Inferior parietal cortex (tissue), 1 donor: ENCODE data around the gene ANKRD33B.
"Not testable (repeated sequence)": the region's sequence is repeated elsewhere in the genome, so short reads cannot be mapped to it uniquely, and the experiment has no call there.

Experiments used
- DNase-seq: peaks from one replicate; pipeline ENCODE4 v3.0.0-alpha.2; 2016; ENCODE audit errors: extremely low spot score

Gene ANKRD33B

GRCh38 chr5:10537624-10538023 lies 26.2 kb upstream of the ANKRD33B start:
- no peak for DNase-seq

- DNase-seq = no peak
Observed at GRCh38 chr5:10538103-10538788, 25.6 kb upstream of the ANKRD33B start.

GRCh38 chr5:10538789-10539686 lies 24.8 kb upstream of the ANKRD33B start:
- no peak for DNase-seq

GRCh38 chr5:10539687-10539998 lies 24.2 kb upstream of the ANKRD33B start:
- DNase-seq = no peak

- no peak for DNase-seq
Observed at GRCh38 chr5:10540036-10540544, 23.8 kb upstream of the ANKRD33B start.

- DNase-seq = no peak
Observed at GRCh38 chr5:10540951-10541646, 22.8 kb upstream of the ANKRD33B start.

GRCh38 chr5:10542055-10542550 lies 21.8 kb upstream of the ANKRD33B start:
- no peak for DNase-seq

- DNase-seq = no peak
Observed at GRCh38 chr5:10543585-10544040, 20.3 kb upstream of the ANKRD33B start.

GRCh38 chr5:10545084-10545483 lies 18.8 kb upstream of the ANKRD33B start:
- DNase-seq = no peak

- DNase-seq = no peak
Observed at GRCh38 chr5:10546186-10546585, 17.7 kb upstream of the ANKRD33B start.

GRCh38 chr5:10548418-10549122 lies 15.3 kb upstream of the ANKRD33B start:
- no peak for DNase-seq

GRCh38 chr5:10549123-10549514 lies 14.8 kb upstream of the ANKRD33B start:
- DNase-seq = not testable (repeated sequence)

- no peak for DNase-seq
Observed at GRCh38 chr5:10550222-10550995, 13.5 kb upstream of the ANKRD33B start.

GRCh38 chr5:10551782-10552138 lies 12.1 kb upstream of the ANKRD33B start:
- no peak for DNase-seq

- no peak for DNase-seq
Observed at GRCh38 chr5:10552183-10553143, 11.4 kb upstream of the ANKRD33B start.

GRCh38 chr5:10553476-10553875 lies 10.4 kb upstream of the ANKRD33B start:
- DNase-seq = no peak

GRCh38 chr5:10555277-10555684 lies 8.6 kb upstream of the ANKRD33B start:
- no peak for DNase-seq

GRCh38 chr5:10556289-10556807 lies 7.5 kb upstream of the ANKRD33B start:
- DNase-seq = no peak
